Hepatocyte (in vitro differentiated cells): ENCODE data around the gene NELFB.

Experiments used
- EZH2 ChIP-seq: fragments of 200-600 bp; sonication (generic); IDR thresholded peaks from 2 replicates; pipeline ENCODE4 v1.6.1; 2016; ENCODE audit warnings: antibody characterized with exemption, mild to moderate bottlenecking, borderline replicate concordance
- EZH2phosphoT487 ChIP-seq: fragments of 200-600 bp; sonication (generic); IDR thresholded peaks from one replicate; pipeline ENCODE4 v1.6.1; 2018; ENCODE audit warnings: antibody characterized with exemption, mild to moderate bottlenecking, low read depth, moderate library complexity; ENCODE audit not compliant: unreplicated experiment, severe bottlenecking
- TF ChIP-seq, protein P1 (sequence below): fragments of 200-600 bp; sonication (generic); IDR thresholded peaks from 2 replicates; pipeline ENCODE4 v1.5.1; 2016; ENCODE audit warnings: antibody characterized with exemption, mild to moderate bottlenecking; ENCODE audit not compliant: poor library complexity

DNA sequence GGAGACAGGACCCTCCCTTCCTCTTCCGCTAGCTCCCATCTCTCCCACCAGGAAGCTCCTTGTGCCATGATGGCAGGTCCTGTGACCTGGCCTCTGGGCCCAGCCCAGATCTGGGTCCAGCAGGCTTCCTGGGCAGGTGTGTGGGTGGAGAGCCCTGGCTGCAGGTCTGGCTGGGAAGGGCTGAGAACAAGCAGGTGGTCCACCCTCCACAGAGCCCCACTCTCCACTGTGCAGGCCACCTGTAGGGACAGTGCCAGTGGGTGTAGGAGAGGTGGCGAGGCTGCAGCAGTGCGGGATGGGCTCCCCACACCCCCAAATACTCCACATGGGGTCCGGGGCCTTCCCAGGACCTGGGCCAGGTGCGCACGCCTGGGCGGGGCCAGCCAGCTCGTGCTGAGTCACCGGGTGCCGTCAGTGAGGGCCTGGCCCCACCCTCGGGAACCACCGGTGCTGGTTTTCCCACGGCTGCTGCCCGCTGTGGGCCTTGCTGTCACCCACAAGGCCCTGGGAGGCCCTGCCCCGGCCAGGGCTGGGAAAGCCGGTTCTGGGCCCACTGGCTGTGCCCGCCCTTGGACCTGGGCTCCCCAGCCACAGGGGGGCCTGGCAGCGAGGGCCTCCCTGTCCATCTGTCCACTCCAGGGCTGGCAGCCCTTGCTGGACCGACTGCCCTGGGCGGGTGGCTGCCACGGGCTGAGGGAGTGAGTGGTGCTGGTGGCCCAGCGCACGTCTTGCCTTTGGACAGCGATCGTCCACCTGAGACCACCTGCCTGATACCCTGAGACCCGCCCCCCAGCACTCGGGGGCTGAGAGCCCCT, 56.3 kb downstream of the NELFB start:
- TF ChIP-seq, protein P1, sequence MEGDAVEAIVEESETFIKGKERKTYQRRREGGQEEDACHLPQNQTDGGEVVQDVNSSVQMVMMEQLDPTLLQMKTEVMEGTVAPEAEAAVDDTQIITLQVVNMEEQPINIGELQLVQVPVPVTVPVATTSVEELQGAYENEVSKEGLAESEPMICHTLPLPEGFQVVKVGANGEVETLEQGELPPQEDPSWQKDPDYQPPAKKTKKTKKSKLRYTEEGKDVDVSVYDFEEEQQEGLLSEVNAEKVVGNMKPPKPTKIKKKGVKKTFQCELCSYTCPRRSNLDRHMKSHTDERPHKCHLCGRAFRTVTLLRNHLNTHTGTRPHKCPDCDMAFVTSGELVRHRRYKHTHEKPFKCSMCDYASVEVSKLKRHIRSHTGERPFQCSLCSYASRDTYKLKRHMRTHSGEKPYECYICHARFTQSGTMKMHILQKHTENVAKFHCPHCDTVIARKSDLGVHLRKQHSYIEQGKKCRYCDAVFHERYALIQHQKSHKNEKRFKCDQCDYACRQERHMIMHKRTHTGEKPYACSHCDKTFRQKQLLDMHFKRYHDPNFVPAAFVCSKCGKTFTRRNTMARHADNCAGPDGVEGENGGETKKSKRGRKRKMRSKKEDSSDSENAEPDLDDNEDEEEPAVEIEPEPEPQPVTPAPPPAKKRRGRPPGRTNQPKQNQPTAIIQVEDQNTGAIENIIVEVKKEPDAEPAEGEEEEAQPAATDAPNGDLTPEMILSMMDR = no peak
- TF ChIP-seq EZH2 (no peak), EZH2phosphoT487 (no peak)
